H1 (cell line): Measurements from ENCODE around the gene OLFML2B. TPM values are rescaled to one million over a fixed set of nuclear protein-coding genes. Genes with fewer than 3 reads are reported as not detected.

Experiments used
- CTCF ChIA-PET: fragments of 300-600 bp; sonication (Branson Sonifier 250); formaldehyde crosslinking; loops from one replicate; lab custom pipeline; 2021; ENCODE audit not compliant: partially characterized antibody; lab: Charles Lee
- POLR2A ChIA-PET: fragments of 300-600 bp; sonication (Branson Sonifier 250); formaldehyde crosslinking; loops from one replicate; lab custom pipeline; 2021; ENCODE audit warnings: inconsistent platforms; ENCODE audit not compliant: partially characterized antibody; lab: Charles Lee
- DNase-seq, 2 experiments: peaks; one replicate each; pipeline versions ENCODE4 v3.0.0 to v3.0.0-alpha.2; 2010 to 2022; ENCODE audit warnings: low spot score in 2 of 2, low read depth in 1 of 2, mixed read lengths in 1 of 2
- FAIRE-seq: peaks from 2 replicates; lab custom pipeline; 2011; peaks lifted over from hg19 to GRCh38; lab: Jason Lieb, UNC
- H2AFZ ChIP-seq: 2 replicates; pipeline ENCODE4 v1.8.1; 2012; ENCODE audit warnings: low read length, inconsistent platforms
- H2AK5ac ChIP-seq: 2 replicates; pipeline ENCODE4 v1.6.1; 2013; ENCODE audit warnings: low read depth, low read length
- H2BK120ac ChIP-seq: replicated peaks from 2 replicates; pipeline ENCODE3; 2013; ENCODE audit warnings: low read depth, low read length, inconsistent platforms
- H2BK12ac ChIP-seq: 2 replicates; pipeline ENCODE4 v1.6.1; 2013; ENCODE audit warnings: low read depth, low read length
- H2BK15ac ChIP-seq: 2 replicates; pipeline ENCODE4 v1.6.1; 2013; ENCODE audit warnings: low read length
- H2BK20ac ChIP-seq: 2 replicates; pipeline ENCODE4 v1.6.1; 2013; ENCODE audit warnings: low read length
- H2BK5ac ChIP-seq: 2 replicates; pipeline ENCODE4 v1.6.1; 2013; ENCODE audit warnings: low read depth, low read length
- H3K14ac ChIP-seq: 2 replicates; pipeline ENCODE4 v1.6.1; 2013; ENCODE audit warnings: inconsistent platforms; ENCODE audit not compliant: insufficient read length
- H3K18ac ChIP-seq: 2 replicates; pipeline ENCODE4 v1.6.1; 2013; ENCODE audit warnings: low read length; ENCODE audit errors: extremely low read depth
- H3K23ac ChIP-seq: 2 replicates; pipeline ENCODE4 v1.6.1; 2013; ENCODE audit warnings: inconsistent platforms; ENCODE audit not compliant: insufficient read length
- H3K23me2 ChIP-seq: 2 replicates; pipeline ENCODE4 v1.6.1; 2013; ENCODE audit warnings: low read depth, low read length
- H3K27ac ChIP-seq: 2 replicates; pipeline ENCODE4 v1.6.1; 2011; ENCODE audit warnings: low read depth, low read length, inconsistent platforms
- H3K27me3 ChIP-seq, 4 experiments: replicated peaks in 1 of 4; 1 replicate in 1 of 4; 2 replicates in 3 of 4; pipeline versions ENCODE4 v1.6.1 to v1.8.1; 2011 to 2013; ENCODE audit warnings: low read length in 3 of 4, mild to moderate bottlenecking in 3 of 4, inconsistent platforms in 2 of 4, mixed read lengths in 2 of 4, moderate library complexity in 1 of 4; ENCODE audit not compliant: control insufficient read depth in 3 of 4, insufficient read depth in 3 of 4; ENCODE audit errors: extremely low read depth in 1 of 4
- H3K36me3 ChIP-seq, 4 experiments: 2 replicates each; pipeline versions ENCODE4 v1.6.1 to v1.8.1; 2011 to 2013; ENCODE audit warnings: mild to moderate bottlenecking in 4 of 4, low read length in 3 of 4, moderate library complexity in 2 of 4, control low read depth in 1 of 4, inconsistent platforms in 1 of 4; ENCODE audit not compliant: insufficient read depth in 4 of 4, control insufficient read depth in 2 of 4
- H3K4ac ChIP-seq: replicated peaks from 2 replicates; pipeline ENCODE3; 2013; ENCODE audit warnings: low read length, low read depth, mixed read lengths, inconsistent platforms; ENCODE audit not compliant: insufficient read length
- H3K4me1 ChIP-seq, 4 experiments: replicated peaks in 1 of 4; 1 replicate in 1 of 4; 2 replicates in 3 of 4; pipeline versions ENCODE4 v1.6.1 to v1.8.1; 2011 to 2013; ENCODE audit warnings: low read length in 3 of 4, inconsistent platforms in 2 of 4, mixed read lengths in 1 of 4; ENCODE audit not compliant: insufficient read depth in 4 of 4, control insufficient read depth in 3 of 4
- H3K4me2 ChIP-seq, 2 experiments: 2 replicates each; pipeline versions ENCODE4 v1.6.1 to v1.8.1; 2011 to 2013; ENCODE audit warnings: low read depth in 2 of 2, low read length in 2 of 2, control low read depth in 1 of 2, inconsistent platforms in 1 of 2, mild to moderate bottlenecking in 1 of 2; ENCODE audit not compliant: insufficient read depth in 1 of 2
- H3K4me3 ChIP-seq, 4 experiments: fragments of 200-600, 300-600 bp in 1 of 4; sonication (generic), shearing (Covaris generic), sonication (Bioruptor Twin) in 1 of 4; 2 replicates each; pipeline versions ENCODE4 v1.5.1 to v1.8.1; 2011 to 2016; ENCODE audit warnings: low read length in 4 of 4, low read depth in 3 of 4, control low read depth in 2 of 4, inconsistent platforms in 2 of 4, mild to moderate bottlenecking in 2 of 4, mixed read lengths in 1 of 4, moderate library complexity in 1 of 4; ENCODE audit not compliant: insufficient read depth in 2 of 4; ENCODE audit errors: extremely low read depth in 1 of 4
- H3K56ac ChIP-seq: replicated peaks from 2 replicates; pipeline ENCODE3; 2013; ENCODE audit warnings: low read depth, mild to moderate bottlenecking, mixed read lengths, low read length, inconsistent platforms; ENCODE audit not compliant: insufficient read length
- H3K79me1 ChIP-seq: 2 replicates; pipeline ENCODE4 v1.6.1; 2013; ENCODE audit warnings: low read depth, low read length, control low read depth
- H3K79me2 ChIP-seq, 2 experiments: 2 replicates each; pipeline versions ENCODE4 v1.6.1 to v1.8.1; 2012 to 2013; ENCODE audit warnings: low read length in 2 of 2, mild to moderate bottlenecking in 2 of 2, inconsistent platforms in 1 of 2; ENCODE audit not compliant: insufficient read depth in 2 of 2, control insufficient read depth in 1 of 2
- H3K9ac ChIP-seq, 4 experiments: replicated peaks in 1 of 4; 1 replicate in 1 of 4; 2 replicates in 3 of 4; pipeline versions ENCODE4 v1.6.1 to v1.8.1; 2011 to 2013; ENCODE audit warnings: low read depth in 3 of 4, low read length in 3 of 4, control low read depth in 2 of 4, mild to moderate bottlenecking in 2 of 4, moderate library complexity in 2 of 4, inconsistent platforms in 1 of 4; ENCODE audit errors: extremely low read depth in 1 of 4
- H3K9me3 ChIP-seq, 2 experiments: 2 replicates each; pipeline versions ENCODE4 v1.6.1 to v1.8.1; 2012 to 2013; ENCODE audit warnings: mild to moderate bottlenecking in 2 of 2, moderate library complexity in 2 of 2, control low read depth in 1 of 2, inconsistent platforms in 1 of 2, low read depth in 1 of 2, low read length in 1 of 2, mixed read lengths in 1 of 2; ENCODE audit not compliant: insufficient read depth in 2 of 2
- H4K20me1 ChIP-seq, 2 experiments: replicated peaks in 1 of 2; 2 replicates each; pipeline versions ENCODE3 to v1.8.1; 2011 to 2013; ENCODE audit warnings: inconsistent platforms in 2 of 2, low read length in 2 of 2, mild to moderate bottlenecking in 1 of 2; ENCODE audit not compliant: insufficient read depth in 2 of 2, control insufficient read depth in 1 of 2
- H4K5ac ChIP-seq: 2 replicates; pipeline ENCODE4 v1.6.1; 2013; ENCODE audit warnings: low read length, low read depth, mixed read lengths, inconsistent platforms; ENCODE audit not compliant: insufficient read length
- H4K8ac ChIP-seq: 2 replicates; pipeline ENCODE4 v1.8.0; 2013; ENCODE audit warnings: mild to moderate bottlenecking, moderate library complexity, low read length, inconsistent platforms; ENCODE audit not compliant: insufficient read depth; ENCODE audit errors: extremely low read depth
- H4K91ac ChIP-seq: replicated peaks from 2 replicates; pipeline ENCODE3; 2013; ENCODE audit warnings: low read length, mixed read lengths, inconsistent platforms; ENCODE audit not compliant: insufficient read length
- BACH1 ChIP-seq: IDR thresholded peaks from 2 replicates; pipeline ENCODE4 v1.6.1; 2012; ENCODE audit warnings: low read length, improper control_type of control experiment
- CREB1 ChIP-seq: IDR thresholded peaks from 2 replicates; pipeline ENCODE4 v1.6.1; 2012; ENCODE audit warnings: inconsistent platforms
- EZH2 ChIP-seq: fragments of 200-600 bp; sonication (generic); IDR thresholded peaks from 2 replicates; pipeline ENCODE4 v1.7.1; 2012; ENCODE audit warnings: low read depth, mild to moderate bottlenecking, moderate library complexity, low read length, inconsistent platforms; ENCODE audit not compliant: severe bottlenecking
- HDAC2 ChIP-seq, 2 experiments: fragments of 300-600 bp in 1 of 2; sonication (generic) in 1 of 2; IDR thresholded peaks; 2 replicates each; pipeline ENCODE4 v1.6.1; 2011 to 2012; ENCODE audit warnings: low read depth in 2 of 2, low read length in 2 of 2, mild to moderate bottlenecking in 2 of 2, moderate library complexity in 2 of 2, borderline replicate concordance in 1 of 2, inconsistent platforms in 1 of 2
- JUND ChIP-seq: IDR thresholded peaks from 2 replicates; pipeline ENCODE4 v1.6.1; 2011; ENCODE audit warnings: mild to moderate bottlenecking, improper control_type of control experiment, low read length
- KDM5A ChIP-seq: fragments of 200-600 bp; IDR thresholded peaks from 2 replicates; pipeline ENCODE4 v1.7.1; 2012; ENCODE audit warnings: mild to moderate bottlenecking, low read length, inconsistent platforms, mixed read lengths
- POLR2A ChIP-seq, 2 experiments: IDR thresholded peaks; 1 replicate in 1 of 2; 2 replicates in 1 of 2; pipeline ENCODE4 v1.6.1; 2011; ENCODE audit warnings: low read depth in 2 of 2, low read length in 2 of 2, mild to moderate bottlenecking in 2 of 2; ENCODE audit errors: control extremely low read depth in 1 of 2
- RAD21 ChIP-seq, 2 experiments: IDR thresholded peaks in 1 of 2; conservative IDR thresholded peaks in 1 of 2; 2 replicates each; pipeline ENCODE4 v1.6.1; 2011; ENCODE audit warnings: low read depth in 2 of 2, low read length in 2 of 2, improper control_type of control experiment in 1 of 2, inconsistent platforms in 1 of 2, mild to moderate bottlenecking in 1 of 2, moderate library complexity in 1 of 2
- ZNF274 ChIP-seq: IDR thresholded peaks from 2 replicates; pipeline ENCODE4 v1.7.0; 2012; ENCODE audit warnings: low read length, borderline replicate concordance; ENCODE audit errors: extremely low read depth
- WGBS, 2 experiments: shearing (Covaris generic) in 1 of 2; methylation state at CpG; one replicate each; pipeline versions ENCODE4 v1.1.6 to v1.1.7; 2013 to 2015; ENCODE audit warnings: low lambda C conversion rate in 2 of 2, mixed read lengths in 2 of 2, inconsistent platforms in 1 of 2, low coverage in 1 of 2, missing lambda C conversion rate in 1 of 2; ENCODE audit not compliant: insufficient replicate concordance in 2 of 2, insufficient coverage in 1 of 2, insufficient read length in 1 of 2; ENCODE audit errors: extremely low coverage in 1 of 2, missing lambda C conversion rate in 1 of 2; 5-methylcytosine and 5-hydroxymethylcytosine counted together
- polyA plus RNA-seq, 7 experiments: library from polyadenylated mRNA; depleted of rRNA in 3 of 7; stranded (reverse) in 5 of 7; unstranded in 2 of 7; fragments of >200 nt in 5 of 7; fragments of 200-250 nt in 2 of 7; gene quantifications; 1 replicate in 5 of 7; 2 replicates in 1 of 7; 4 replicates in 1 of 7; pipeline versions ENCODE4 v1.2.1 to v1.2.3, GENCODE V29; 2011 to 2013; ENCODE audit warnings: missing spikeins in 2 of 7, mixed read lengths in 2 of 7
- total RNA-seq: library from RNA; stranded (reverse); fragmentation: NEBNext Ultra II Directional; extraction: Animal tissue kit (Norgen Biotek cat#: 25700); gene quantifications from 2 replicates; pipeline ENCODE4 v1.2.1, GENCODE V29; 2021
- TF ChIP-seq, protein P1 (sequence below): IDR thresholded peaks from 2 replicates; pipeline ENCODE4 v1.6.1; 2012; ENCODE audit warnings: low read length, inconsistent platforms

The OLFML2B gene
- total and polyA plus RNA-seq, 2 of the 8 experiments (the other 6 are each of a cell fraction or from before 2014, with no cell fraction given): 6.5 to 10.4 TPM

DNA sequence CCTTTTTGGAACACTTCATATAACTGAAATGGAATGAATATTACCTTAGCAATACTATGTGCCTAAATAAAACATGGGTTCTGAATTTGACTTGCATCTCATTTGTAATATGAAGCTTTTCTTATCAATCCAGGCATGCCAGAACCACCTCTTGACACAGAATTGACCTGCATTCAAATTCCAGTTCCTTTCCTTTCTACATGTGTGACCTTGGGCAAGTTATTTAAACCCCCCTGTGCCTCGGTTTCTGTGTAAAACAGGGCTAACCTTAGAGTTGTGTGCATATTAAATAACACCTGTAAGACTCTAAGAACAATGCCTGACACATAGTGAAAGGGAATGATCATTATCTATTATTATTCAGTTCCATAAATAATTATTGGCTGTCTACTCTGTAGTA, 43.8 kb upstream of the OLFML2B start:
- Histone ChIP-seq H3K27ac (no peak overlapping the region), H4K8ac (no peak overlapping the region), H4K20me1 (peaks cover 0 to 2% of the 10 kb centered on the region in 2 experiments), H3K79me2 (peaks cover 0 to 17% of the 10 kb centered on the region in 2 experiments; a peak in 2 of 4 replicates), H3K27me3 (no peaks in the 10 kb centered on the region), H3K23me2 (peaks cover 12% of the 10 kb centered on the region), H2BK12ac (no peak overlapping the region), H2BK15ac (no peak overlapping the region), H3K4me3 (no peak overlapping the region), H3K79me1 (no peaks in the 10 kb centered on the region), H3K14ac (no peak overlapping the region), H2AK5ac (no peak overlapping the region), H3K56ac (no peak overlapping the region), H2BK5ac (no peak overlapping the region), H3K18ac (no peak overlapping the region), H3K9me3 (no peaks in the 10 kb centered on the region), H3K4me2 (no peak overlapping the region), H2BK20ac (no peak overlapping the region), H2BK120ac (no peak overlapping the region), H4K5ac (no peak overlapping the region), H3K4me1 (peaks cover 6 to 25% (median 9%) of the 10 kb centered on the region in 4 experiments; a peak in 6 of 7 replicates), H3K9ac (no peak overlapping the region), H3K23ac (no peak overlapping the region), H3K36me3 (no peaks in the 10 kb centered on the region), H4K91ac (no peak overlapping the region), H2AFZ (no peak overlapping the region), H3K4ac (no peak overlapping the region)
- ChIA-PET CTCF (no interaction called here), POLR2A (no interaction called here)
- no peak for FAIRE-seq
- no peak for DNase-seq
- 95% methylated on average over 1 of the region's 1 CpG; no CpG with 5 or more reads in 1 of the 2 experiments for WGBS, 2 experiments
- TF ChIP-seq, protein P1, sequence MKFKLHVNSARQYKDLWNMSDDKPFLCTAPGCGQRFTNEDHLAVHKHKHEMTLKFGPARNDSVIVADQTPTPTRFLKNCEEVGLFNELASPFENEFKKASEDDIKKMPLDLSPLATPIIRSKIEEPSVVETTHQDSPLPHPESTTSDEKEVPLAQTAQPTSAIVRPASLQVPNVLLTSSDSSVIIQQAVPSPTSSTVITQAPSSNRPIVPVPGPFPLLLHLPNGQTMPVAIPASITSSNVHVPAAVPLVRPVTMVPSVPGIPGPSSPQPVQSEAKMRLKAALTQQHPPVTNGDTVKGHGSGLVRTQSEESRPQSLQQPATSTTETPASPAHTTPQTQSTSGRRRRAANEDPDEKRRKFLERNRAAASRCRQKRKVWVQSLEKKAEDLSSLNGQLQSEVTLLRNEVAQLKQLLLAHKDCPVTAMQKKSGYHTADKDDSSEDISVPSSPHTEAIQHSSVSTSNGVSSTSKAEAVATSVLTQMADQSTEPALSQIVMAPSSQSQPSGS: no peak
- no peak for TF ChIP-seq EZH2
- no peak for TF ChIP-seq BACH1
- TF ChIP-seq CREB1: no peak
- no peak for TF ChIP-seq HDAC2 (IDR thresholded peaks at IDR 0.05; ENCODE audit: borderline replicate concordance in 1 of 2, low read depth in 2 of 2, low read length in 2 of 2)
- no peak for TF ChIP-seq ZNF274
- TF ChIP-seq RAD21 (IDR thresholded peaks at IDR 0.05 in 1 of 2, conservative IDR thresholded peaks at IDR 0.05 in 1 of 2; ENCODE audit: low read depth in 2 of 2, low read length in 2 of 2): no peak
- TF ChIP-seq POLR2A (IDR thresholded peaks at IDR 0.05; ENCODE audit: control extremely low read depth in 1 of 2, low read depth in 2 of 2, low read length in 2 of 2): no peak
- TF ChIP-seq JUND: no peak
- no peak for TF ChIP-seq KDM5A
